GM12878 (cell line): ENCODE measurements around the gene EEF1A1. TPM values are rescaled to one million over a fixed set of nuclear protein-coding genes. Genes with fewer than 3 reads are reported as not detected.

Source experiments
- ATAC-seq: fragments of 200-7000 bp; cut with Tn5 transposase; 3 replicates; pipeline ENCODE4 v1.9.1; 2020; ENCODE audit warnings: mild to moderate bottlenecking, moderate library complexity
- BruUV-seq: library from RNA; stranded (reverse); fragments of 400-500 nt; replicated peaks from 2 replicates; lab custom pipeline; 2021; lab: Mats Ljungman, UMichigan
- CTCF ChIA-PET: fragments of 300-600 bp; sonication (Branson Sonifier 250); formaldehyde crosslinking; extraction: SDS; loops from one replicate; lab custom pipeline; 2021; ENCODE audit warnings: inconsistent platforms; lab: Yijun Ruan, JAX
- POLR2A ChIA-PET: fragments of 350-600 bp; formaldehyde crosslinking; extraction: SDS; loops from one replicate; lab custom pipeline; 2021; ENCODE audit warnings: inconsistent platforms; lab: Charles Lee
- RAD21 ChIA-PET: fragments of 300-600 bp; sonication (Branson Sonifier 250); formaldehyde crosslinking; loops from one replicate; lab custom pipeline; 2023; ENCODE audit warnings: antibody characterized with exemption; ENCODE audit not compliant: unreplicated experiment; lab: Charles Lee
- SMC1A ChIA-PET: fragments of 300-600 bp; sonication (Branson Sonifier 250); formaldehyde crosslinking; loops from one replicate; lab custom pipeline; 2023; ENCODE audit not compliant: unreplicated experiment, uncharacterized antibody; lab: Charles Lee
- DNase-seq: peaks from one replicate; pipeline ENCODE4 v3.0.0-alpha.2; 2011; ENCODE audit warnings: low read depth, low spot score
- FAIRE-seq: peaks from 3 replicates; lab custom pipeline; 2011; peaks lifted over from hg19 to GRCh38; lab: Jason Lieb, UNC
- H2AFZ ChIP-seq: 2 replicates; pipeline ENCODE4 v1.6.0; 2011; ENCODE audit warnings: low read depth, low read length, control low read depth; ENCODE audit not compliant: control insufficient read depth
- H3K27ac ChIP-seq: 2 replicates; pipeline ENCODE4 v1.5.1; 2011; ENCODE audit warnings: control low read depth; ENCODE audit not compliant: control insufficient read depth, insufficient read depth
- H3K27me3 ChIP-seq, 2 experiments: replicated peaks in 1 of 2; 2 replicates each; pipeline versions ENCODE4 v1.6.0 to v1.6.1; 2011; ENCODE audit warnings: low read length in 1 of 2; ENCODE audit not compliant: control insufficient read depth in 2 of 2, insufficient read depth in 2 of 2
- H3K36me3 ChIP-seq, 2 experiments: 2 replicates each; pipeline ENCODE4 v1.5.1; 2011; ENCODE audit warnings: low read length in 1 of 2; ENCODE audit not compliant: control insufficient read depth in 2 of 2, insufficient read depth in 2 of 2
- H3K4me1 ChIP-seq: 2 replicates; pipeline ENCODE4 v1.6.1; 2011; ENCODE audit warnings: mild to moderate bottlenecking, low read length, moderate library complexity, mixed read lengths; ENCODE audit not compliant: control insufficient read depth, insufficient read depth
- H3K4me2 ChIP-seq: 2 replicates; pipeline ENCODE4 v1.6.0; 2011; ENCODE audit warnings: control low read depth; ENCODE audit not compliant: control insufficient read depth, insufficient read depth
- H3K4me3 ChIP-seq: fragments of 200-600 bp; sonication (generic); 2 replicates; pipeline ENCODE4 v1.5.1; 2016
- H3K79me2 ChIP-seq: 2 replicates; pipeline ENCODE4 v1.6.0; 2011; ENCODE audit warnings: low read length; ENCODE audit not compliant: control insufficient read depth, insufficient read depth
- H3K9ac ChIP-seq: 2 replicates; pipeline ENCODE4 v1.8.0; 2011; ENCODE audit warnings: low read length, control low read depth, mixed read lengths; ENCODE audit not compliant: control insufficient read depth, insufficient read depth
- H3K9me3 ChIP-seq: replicated peaks from 3 replicates; pipeline ENCODE4 v1.5.1; 2011; ENCODE audit warnings: mild to moderate bottlenecking, low read length; ENCODE audit not compliant: control insufficient read depth, insufficient read depth
- H4K20me1 ChIP-seq: 2 replicates; pipeline ENCODE4 v1.6.0; 2011; ENCODE audit not compliant: control insufficient read depth, insufficient read depth
- BRCA1 ChIP-seq: IDR thresholded peaks from 2 replicates; pipeline ENCODE4 v1.6.1; 2011; ENCODE audit warnings: low read depth, low read length, improper control_type of control experiment
- EP300 ChIP-seq, 2 experiments: fragments of 150-350 bp in 1 of 2; IDR thresholded peaks; 2 replicates each; pipeline ENCODE4 v1.6.1; 2011 to 2012; ENCODE audit warnings: low read depth in 2 of 2, low read length in 2 of 2, borderline replicate concordance in 1 of 2, improper control_type of control experiment in 1 of 2, inconsistent platforms in 1 of 2; ENCODE audit not compliant: control insufficient read depth in 1 of 2
- EZH2 ChIP-seq: IDR thresholded peaks from 2 replicates; pipeline ENCODE4 v1.6.1; 2012; ENCODE audit warnings: low read depth, mild to moderate bottlenecking, control low read depth, inconsistent platforms, low read length, borderline replicate concordance; ENCODE audit not compliant: control insufficient read depth
- HDAC2 ChIP-seq: fragments of 200-600 bp; sonication (generic); IDR thresholded peaks from 2 replicates; pipeline ENCODE4 v1.6.1; 2017
- NR2C1 ChIP-seq: fragments of 450-650 bp; IDR thresholded peaks from 2 replicates; pipeline ENCODE4 v1.6.1; 2017; ENCODE audit warnings: antibody characterized with exemption, mild to moderate bottlenecking, moderate library complexity
- POLR2AphosphoS2 ChIP-seq: IDR thresholded peaks from 2 replicates; pipeline ENCODE4 v1.6.1; 2011; ENCODE audit warnings: low read depth, mild to moderate bottlenecking, low read length, improper control_type of control experiment, moderate library complexity
- RBBP5 ChIP-seq: fragments of 200-600 bp; sonication (generic); conservative IDR thresholded peaks from 2 replicates; pipeline ENCODE4 v1.6.1; 2016
- RUNX3 ChIP-seq: IDR thresholded peaks from 2 replicates; pipeline ENCODE4 v1.6.1; 2012; ENCODE audit warnings: low read length, inconsistent platforms
- SPI1 ChIP-seq: IDR thresholded peaks from 2 replicates; pipeline ENCODE4 v1.6.1; 2011; ENCODE audit warnings: low read depth, mild to moderate bottlenecking, low read length, moderate library complexity, borderline replicate concordance; ENCODE audit not compliant: insufficient read depth
- STAT3 ChIP-seq: IDR thresholded peaks from 2 replicates; pipeline ENCODE4 v1.6.1; 2011; ENCODE audit warnings: low read depth, low read length, improper control_type of control experiment
- WGBS: methylation state at CpG from one replicate; pipeline ENCODE4 v1.1.6; 2016; ENCODE audit warnings: low lambda C conversion rate; ENCODE audit not compliant: insufficient replicate concordance, insufficient coverage; ENCODE audit errors: missing lambda C conversion rate; 5-methylcytosine and 5-hydroxymethylcytosine counted together
- in situ Hi-C: fragments of 300-500 bp; cut with MboI; formaldehyde crosslinking; loops from 9 replicates; pipeline ENCODE4 v1.14.3; 2018; ENCODE audit warnings: mixed read lengths
- intact Hi-C: fragments of 100-400 bp; cut with micrococcal nuclease; formaldehyde crosslinking; loops from one replicate; pipeline ENCODE4 v1.14.2; 2022; ENCODE audit not compliant: unreplicated experiment
- polyA plus RNA-seq, 11 experiments: library from polyadenylated mRNA; depleted of rRNA in 4 of 11; unstranded in 6 of 11; stranded (reverse) in 5 of 11; fragments of >200 nt; fragmentation: Nextera tagmentation in 4 of 11; fragmentation: Illumina TruSeq in 1 of 11; extraction: Ambion mirVana in 4 of 11; extraction: Trizol in 1 of 11; gene quantifications; 1 replicate in 1 of 11; 2 replicates in 10 of 11; pipeline versions ENCODE4 v1.2.1 to v1.2.3, GENCODE V29; 2011 to 2016; ENCODE audit warnings: inconsistent platforms in 2 of 11, missing spikeins in 2 of 11, low read depth in 1 of 11
- total RNA-seq, 4 experiments: library from RNA; depleted of rRNA in 3 of 4; stranded (reverse); fragments of >200 nt in 3 of 4; fragmentation: Illumina TruSeq in 1 of 4; extraction: Trizol in 1 of 4; gene quantifications; 2 replicates each; pipeline versions ENCODE4 v1.2.1 to v1.2.3, GENCODE V29; 2013 to 2021
- TF ChIP-seq, protein P1 (sequence below): fragments of 150-350 bp; IDR thresholded peaks from 2 replicates; pipeline ENCODE4 v1.6.1; 2014; ENCODE audit warnings: mild to moderate bottlenecking, low read depth, low read length

Gene EEF1A1
- total and polyA plus RNA-seq, 10 of the 15 experiments (the other 5 are each of a cell fraction or from before 2014, with no cell fraction given) = 4,214 to 18,090 (median 14,132) TPM

- no peak for DNase-seq
- ATAC-seq = peak; percentile 29; the same call in 2 of the 3 replicates
- Histone ChIP-seq H3K9ac (no peak overlapping the region), H4K20me1 (no peaks in the 10 kb centered on the region), H3K4me1 (no peaks in the 10 kb centered on the region), H2AFZ (no peak overlapping the region), H3K4me2 (no peak overlapping the region), H3K4me3 (no peak overlapping the region), H3K27me3 (no peaks in the 10 kb centered on the region), H3K9me3 (no peaks in the 10 kb centered on the region), H3K79me2 (no peaks in the 10 kb centered on the region), H3K36me3 (no peaks in the 10 kb centered on the region), H3K27ac (no peak overlapping the region)
- RAD21 ChIA-PET = interaction anchor here (0.6 to 2.0 kb wide), 3 partner anchors 14 to 1977 kb away, joined by 3 to 5 read pairs (median 3); no protein-coding TSS in a partner anchor
- TF ChIP-seq SPI1 (peak; percentile 26; the same call in 1 of the 2 replicates), STAT3 (no peak), RUNX3 (peak; percentile 11; the same call in 1 of the 2 replicates), EZH2 (no peak), NR2C1 (no peak)
- WGBS = 23% methylated on average over 1 of the region's 1 CpG
- in situ Hi-C loops (no loop called here), intact Hi-C loops (no loop called here)
- no peak for FAIRE-seq
- no TSS peak for BruUV-seq
- POLR2A ChIA-PET = interaction anchor here (0.7 to 1.5 kb wide), 3 partner anchors 10 to 38 kb away, joined by 3 to 4 read pairs (median 3); no protein-coding TSS in a partner anchor
- SMC1A ChIA-PET = interaction anchor here (0.6 to 2.9 kb wide), 4 partner anchors 11 to 33 kb away, joined by 3 to 21 read pairs (median 6); no protein-coding TSS in a partner anchor
- CTCF ChIA-PET = interaction anchor here (3.4 kb wide), 1 partner anchor 11 kb away, joined by 18 read pairs; no protein-coding TSS in a partner anchor
These were observed 26.2 kb upstream of the EEF1A1 start for GRCh38 chr6:73547036-73547435.

- Histone ChIP-seq H4K20me1 (no peaks in the 10 kb centered on the region), H3K79me2 (no peaks in the 10 kb centered on the region), H3K4me2 (no peak overlapping the region), H3K4me3 (no peak overlapping the region), H3K36me3 (no peaks in the 10 kb centered on the region), H3K27ac (no peak overlapping the region), H3K4me1 (no peaks in the 10 kb centered on the region), H3K9ac (no peak overlapping the region), H3K27me3 (no peaks in the 10 kb centered on the region), H2AFZ (no peak overlapping the region), H3K9me3 (no peaks in the 10 kb centered on the region)
- SMC1A ChIA-PET = interaction anchor here (0.7 to 2.3 kb wide), 11 partner anchors 9 to 110 kb away, joined by 3 to 7 read pairs (median 5); no protein-coding TSS in a partner anchor
- RAD21 ChIA-PET = interaction anchor here (1.1 to 2.2 kb wide), 3 partner anchors 14 to 67 kb away, joined by 3 to 9 read pairs (median 3); no protein-coding TSS in a partner anchor
- DNase-seq (no peak), FAIRE-seq (no peak), ATAC-seq (no peak)
- no TSS peak for BruUV-seq
- WGBS = 75% methylated on average over 5 of the region's 5 CpGs
- in situ Hi-C loops = no loop called here
- POLR2A ChIA-PET = interaction anchor here (1.2 to 1.8 kb wide), 2 partner anchors 8 to 16 kb away, joined by 3 to 10 read pairs; no protein-coding TSS in a partner anchor
- CTCF ChIA-PET = interaction anchor here (0.6 to 1.5 kb wide), 6 partner anchors 10 to 155 kb away, joined by 3 to 6 read pairs (median 4); no protein-coding TSS in a partner anchor
- intact Hi-C loops = no loop called here
- TF ChIP-seq RBBP5 (no peak), HDAC2 (no peak), EP300 (IDR thresholded peaks at IDR 0.05; ENCODE audit: borderline replicate concordance in 1 of 2, control insufficient read depth in 1 of 2, low read depth in 2 of 2, low read length in 2 of 2) (no peak), BRCA1 (no peak), POLR2AphosphoS2 (no peak)
- TF ChIP-seq, protein P1, sequence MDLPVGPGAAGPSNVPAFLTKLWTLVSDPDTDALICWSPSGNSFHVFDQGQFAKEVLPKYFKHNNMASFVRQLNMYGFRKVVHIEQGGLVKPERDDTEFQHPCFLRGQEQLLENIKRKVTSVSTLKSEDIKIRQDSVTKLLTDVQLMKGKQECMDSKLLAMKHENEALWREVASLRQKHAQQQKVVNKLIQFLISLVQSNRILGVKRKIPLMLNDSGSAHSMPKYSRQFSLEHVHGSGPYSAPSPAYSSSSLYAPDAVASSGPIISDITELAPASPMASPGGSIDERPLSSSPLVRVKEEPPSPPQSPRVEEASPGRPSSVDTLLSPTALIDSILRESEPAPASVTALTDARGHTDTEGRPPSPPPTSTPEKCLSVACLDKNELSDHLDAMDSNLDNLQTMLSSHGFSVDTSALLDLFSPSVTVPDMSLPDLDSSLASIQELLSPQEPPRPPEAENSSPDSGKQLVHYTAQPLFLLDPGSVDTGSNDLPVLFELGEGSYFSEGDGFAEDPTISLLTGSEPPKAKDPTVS = no peak
These were observed 22.1 kb upstream of the EEF1A1 start for GRCh38 chr6:73542891-73543290.
